C4-2B (cell line): ENCODE results near the gene BEAN1.

Experiments used
- H3K27ac ChIP-seq: fragments of 450-650 bp; 2 replicates; pipeline ENCODE4 v1.5.1; 2017
- ZFX ChIP-seq: fragments of 450-650 bp; IDR thresholded peaks from 2 replicates; pipeline ENCODE4 v1.6.1; 2017
- TF ChIP-seq, protein P1 (sequence below): fragments of 450-650 bp; conservative IDR thresholded peaks from 2 replicates; pipeline ENCODE4 v1.5.1; 2017; ENCODE audit warnings: mild to moderate bottlenecking

Gene BEAN1

GRCh38 chr16:66510711-66511601, 83.9 kb downstream of the BEAN1 start:
- H3K27ac ChIP-seq: peak overlapping the region; percentile 78
- TF ChIP-seq ZFX: peak; percentile 52; the same call in 1 of the 2 replicates
- TF ChIP-seq, protein P1, sequence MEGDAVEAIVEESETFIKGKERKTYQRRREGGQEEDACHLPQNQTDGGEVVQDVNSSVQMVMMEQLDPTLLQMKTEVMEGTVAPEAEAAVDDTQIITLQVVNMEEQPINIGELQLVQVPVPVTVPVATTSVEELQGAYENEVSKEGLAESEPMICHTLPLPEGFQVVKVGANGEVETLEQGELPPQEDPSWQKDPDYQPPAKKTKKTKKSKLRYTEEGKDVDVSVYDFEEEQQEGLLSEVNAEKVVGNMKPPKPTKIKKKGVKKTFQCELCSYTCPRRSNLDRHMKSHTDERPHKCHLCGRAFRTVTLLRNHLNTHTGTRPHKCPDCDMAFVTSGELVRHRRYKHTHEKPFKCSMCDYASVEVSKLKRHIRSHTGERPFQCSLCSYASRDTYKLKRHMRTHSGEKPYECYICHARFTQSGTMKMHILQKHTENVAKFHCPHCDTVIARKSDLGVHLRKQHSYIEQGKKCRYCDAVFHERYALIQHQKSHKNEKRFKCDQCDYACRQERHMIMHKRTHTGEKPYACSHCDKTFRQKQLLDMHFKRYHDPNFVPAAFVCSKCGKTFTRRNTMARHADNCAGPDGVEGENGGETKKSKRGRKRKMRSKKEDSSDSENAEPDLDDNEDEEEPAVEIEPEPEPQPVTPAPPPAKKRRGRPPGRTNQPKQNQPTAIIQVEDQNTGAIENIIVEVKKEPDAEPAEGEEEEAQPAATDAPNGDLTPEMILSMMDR: no peak

GRCh38 chr16:66511602-66512271, 84.6 kb downstream of the BEAN1 start:
- H3K27ac ChIP-seq: peak overlapping the region; percentile 78
- TF ChIP-seq, protein P1: no peak
- TF ChIP-seq ZFX: no peak

DNA sequence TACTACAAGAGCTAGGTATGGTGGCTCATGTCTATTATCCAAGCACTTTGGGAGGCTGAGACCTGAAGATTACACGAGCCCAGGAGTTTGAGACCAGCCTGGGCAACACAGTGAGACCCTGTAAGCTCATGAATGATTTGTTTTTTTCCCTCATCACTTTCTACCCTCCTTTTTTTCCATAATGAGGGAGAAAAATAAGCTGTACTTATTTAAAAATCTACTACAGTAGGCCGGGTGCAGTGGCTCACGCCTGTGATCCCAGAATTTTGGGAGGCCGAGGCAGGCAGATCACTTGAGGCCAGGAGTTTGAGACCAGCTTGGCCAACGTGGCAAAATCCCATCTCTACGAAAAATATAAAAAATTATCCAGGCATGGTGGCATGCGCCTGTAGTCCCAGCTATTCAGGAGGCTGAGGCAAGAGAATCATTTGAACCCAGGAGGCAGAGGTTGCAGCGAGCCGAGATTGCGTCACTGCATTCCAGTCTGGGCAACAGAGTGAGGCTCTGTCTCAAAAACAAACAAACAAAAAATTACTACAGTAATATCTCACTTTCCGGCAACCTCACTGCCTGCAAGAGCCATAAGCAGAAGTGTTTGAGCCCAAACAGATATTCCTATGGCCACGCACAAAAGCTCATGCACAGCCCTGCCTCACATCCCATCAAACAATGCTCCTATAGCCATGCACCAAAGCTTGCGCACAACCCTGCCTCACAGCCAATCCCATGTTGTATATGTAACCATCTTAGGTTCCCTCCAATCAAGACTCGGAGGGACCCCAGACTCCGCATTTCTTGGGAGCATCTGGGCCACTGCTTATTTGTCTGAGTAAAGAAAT, 85.4 kb downstream of the BEAN1 start:
- H3K27ac ChIP-seq: peak overlapping the region; percentile 78
- TF ChIP-seq, protein P1: no peak
- no peak for TF ChIP-seq ZFX

DNA sequence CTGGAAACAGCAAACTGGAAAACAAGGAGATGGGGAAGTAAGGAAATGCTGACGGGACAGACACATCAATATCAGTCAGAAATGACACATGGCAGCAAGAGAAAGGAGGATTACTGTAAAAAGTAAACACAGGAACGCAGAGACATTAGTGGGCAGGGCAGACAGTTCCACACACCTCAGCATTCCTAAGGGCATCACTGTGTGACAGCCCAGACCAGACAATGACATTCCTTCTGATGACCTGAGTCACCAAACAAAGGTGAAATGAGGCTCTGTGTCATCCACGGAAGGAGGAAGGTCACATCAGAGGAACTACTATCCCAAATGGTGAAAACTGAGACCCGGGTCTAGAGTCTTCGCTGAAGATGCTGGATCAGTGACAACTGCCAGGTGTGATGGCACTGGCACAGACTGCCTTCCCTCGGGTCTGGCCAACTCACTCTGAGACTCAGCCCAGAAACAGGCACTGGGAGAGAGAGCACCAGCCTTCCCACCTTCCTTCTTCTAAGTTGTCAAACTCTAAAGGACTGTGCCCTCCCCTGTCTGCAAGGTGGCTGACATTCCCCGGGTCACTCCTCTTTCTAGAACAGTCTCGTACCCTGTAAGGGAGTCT, 86.1 kb downstream of the BEAN1 start:
- H3K27ac ChIP-seq: peak overlapping the region; percentile 78
- TF ChIP-seq ZFX: no peak
- TF ChIP-seq, protein P1: no peak

DNA sequence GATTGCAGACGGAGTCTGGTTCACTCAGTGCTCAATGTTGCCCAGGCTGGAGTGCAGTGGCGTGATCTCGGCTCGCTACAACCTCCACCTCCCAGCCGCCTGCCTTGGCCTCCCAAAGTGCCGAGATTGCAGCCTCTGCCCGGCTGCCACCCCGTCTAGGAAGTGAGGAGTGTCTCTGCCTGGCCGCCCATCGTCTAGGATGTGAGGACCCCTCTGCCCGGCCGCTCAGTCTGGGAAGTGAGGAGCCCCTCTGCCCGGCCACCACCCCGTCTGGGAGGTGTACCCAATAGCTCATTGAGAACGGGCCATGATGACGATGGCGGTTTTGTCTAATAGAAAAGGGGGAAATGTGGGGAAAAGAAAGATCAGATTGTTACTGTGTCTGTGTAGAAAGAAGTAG, 87.3 kb downstream of the BEAN1 start:
- H3K27ac ChIP-seq: peak overlapping the region; percentile 78

GRCh38 chr16:66514980-66515595, 88.0 kb downstream of the BEAN1 start:
- H3K27ac ChIP-seq: peak overlapping the region; percentile 94

GRCh38 chr16:66515596-66516508, 88.8 kb downstream of the BEAN1 start:
- H3K27ac ChIP-seq: peak overlapping the region; percentile 94
- TF ChIP-seq, protein P1: no peak
- no peak for TF ChIP-seq ZFX
